Fibroblast of lung (primary cell): Measurements from ENCODE around the gene TNKS1BP1. TPM values are rescaled to one million over a fixed set of nuclear protein-coding genes. Genes with fewer than 3 reads are reported as not detected.

Source experiments
- DNase-seq, 2 donors: peaks; one replicate each; pipeline versions ENCODE4 v3.0.0 to v3.0.0-alpha.2; 2010; ENCODE audit warnings: low read depth in 2 of 2
- H2AFZ ChIP-seq: 2 replicates; pipeline ENCODE4 v1.5.1; 2012; ENCODE audit warnings: low read length, control low read depth, inconsistent platforms
- H3K27ac ChIP-seq: 2 replicates; pipeline ENCODE4 v1.5.1; 2011; ENCODE audit warnings: low read length, control low read depth; ENCODE audit not compliant: insufficient read depth
- H3K27me3 ChIP-seq: 2 replicates; pipeline ENCODE4 v1.5.1; 2011; ENCODE audit warnings: mild to moderate bottlenecking, low read length; ENCODE audit not compliant: control insufficient read depth, insufficient read depth
- H3K36me3 ChIP-seq: 2 replicates; pipeline ENCODE4 v1.5.1; 2011; ENCODE audit warnings: low read length; ENCODE audit not compliant: control insufficient read depth, insufficient read depth
- H3K4me1 ChIP-seq: 2 replicates; pipeline ENCODE4 v1.5.1; 2011; ENCODE audit warnings: low read length; ENCODE audit not compliant: control insufficient read depth, insufficient read depth; ENCODE audit errors: extremely low read depth
- H3K4me2 ChIP-seq: 2 replicates; pipeline ENCODE4 v1.5.1; 2011; ENCODE audit warnings: low read length, control low read depth; ENCODE audit not compliant: insufficient read depth; ENCODE audit errors: extremely low read depth
- H3K4me3 ChIP-seq, 4 experiments: fragments of 200-600 bp in 1 of 4; sonication (generic) in 1 of 4; replicated peaks in 1 of 4; 2 replicates each; pipeline ENCODE4 v1.5.1; 2011 to 2016; ENCODE audit warnings: low read length in 4 of 4, low read depth in 3 of 4, mild to moderate bottlenecking in 3 of 4, control low read depth in 2 of 4, inconsistent platforms in 1 of 4, mixed read lengths in 1 of 4; ENCODE audit not compliant: insufficient read depth in 1 of 4; ENCODE audit errors: control extremely low read depth in 1 of 4
- H3K79me2 ChIP-seq: 2 replicates; pipeline ENCODE4 v1.5.1; 2012; ENCODE audit warnings: mild to moderate bottlenecking, low read length, inconsistent platforms; ENCODE audit not compliant: control insufficient read depth, insufficient read depth
- H3K9ac ChIP-seq: 2 replicates; pipeline ENCODE4 v1.5.1; 2011; ENCODE audit warnings: mild to moderate bottlenecking, low read length, control low read depth; ENCODE audit not compliant: insufficient read depth
- H3K9me3 ChIP-seq: 2 replicates; pipeline ENCODE4 v1.5.1; 2012; ENCODE audit warnings: low read depth, low read length; ENCODE audit not compliant: control insufficient read depth, insufficient read depth
- H4K20me1 ChIP-seq: 2 replicates; pipeline ENCODE4 v1.5.1; 2011; ENCODE audit warnings: low read length; ENCODE audit not compliant: control insufficient read depth, insufficient read depth; ENCODE audit errors: extremely low read depth
- CTCF ChIP-seq, 2 donors: IDR thresholded peaks in 1 of 2; conservative IDR thresholded peaks in 1 of 2; 1 replicate in 1 of 2; 2 replicates in 1 of 2; pipeline ENCODE4 v1.5.1; 2011 to 2012; ENCODE audit warnings: low read length in 2 of 2, control low read depth in 1 of 2, inconsistent platforms in 1 of 2, low read depth in 1 of 2, mild to moderate bottlenecking in 1 of 2
- EZH2 ChIP-seq: IDR thresholded peaks from 2 replicates; pipeline ENCODE4 v1.5.1; 2012; ENCODE audit warnings: low read length, control low read depth, mild to moderate bottlenecking; ENCODE audit errors: missing control alignments
- polyA plus RNA-seq, 2 donors: library from polyadenylated mRNA; depleted of rRNA in 1 of 2; stranded (reverse) in 1 of 2; unstranded in 1 of 2; fragments of >200 nt; gene quantifications; 2 replicates each; pipeline ENCODE4 v1.2.1, GENCODE V29; 2011 to 2012; ENCODE audit warnings: missing spikeins in 1 of 2
- total RNA-seq: library from RNA; depleted of rRNA; stranded (reverse); fragments of >200 nt; gene quantifications from 2 replicates; pipeline ENCODE4 v1.2.1, GENCODE V29; 2014

The TNKS1BP1 gene
- total and polyA plus RNA-seq, 2 donors (not counting 1 experiment from before 2014, with no cell fraction given): 70.2 to 111 TPM

GRCh38 chr11:57305523-57305922, 19.2 kb downstream of the TNKS1BP1 start:
- Histone ChIP-seq H3K4me2 (no peak overlapping the region), H3K4me1 (peaks cover 21% of the 10 kb centered on the region), H3K9me3 (no peaks in the 10 kb centered on the region), H3K4me3 (no peak overlapping the region), H3K27ac (no peak overlapping the region), H4K20me1 (no peaks in the 10 kb centered on the region), H3K79me2 (peaks cover 66% of the 10 kb centered on the region), H3K27me3 (no peaks in the 10 kb centered on the region), H3K9ac (no peak overlapping the region), H3K36me3 (peaks cover 48% of the 10 kb centered on the region), H2AFZ (no peak overlapping the region)
- TF ChIP-seq CTCF (conservative IDR thresholded peaks at IDR 0.05 in 1 of 2, IDR thresholded peaks at IDR 0.05 in 1 of 2; ENCODE audit: low read depth in 1 of 2, low read length in 2 of 2) (no peak), EZH2 (no peak)
- no peak for DNase-seq

- Histone ChIP-seq H3K27ac (no peak overlapping the region), H3K4me1 (peaks cover 15% of the 10 kb centered on the region), H3K4me2 (no peak overlapping the region), H3K79me2 (peaks cover 51% of the 10 kb centered on the region), H3K27me3 (no peaks in the 10 kb centered on the region), H3K36me3 (peaks cover 50% of the 10 kb centered on the region), H2AFZ (no peak overlapping the region), H4K20me1 (no peaks in the 10 kb centered on the region), H3K4me3 (no peak overlapping the region), H3K9ac (no peak overlapping the region), H3K9me3 (no peaks in the 10 kb centered on the region)
- DNase-seq: peak; percentile 58 to 69
- TF ChIP-seq CTCF (conservative IDR thresholded peaks at IDR 0.05 in 1 of 2, IDR thresholded peaks at IDR 0.05 in 1 of 2; ENCODE audit: low read depth in 1 of 2, low read length in 2 of 2) (no peak), EZH2 (no peak)
These were observed 20.7 kb downstream of the TNKS1BP1 start for GRCh38 chr11:57303990-57304579.

- no peak overlapping the region for H3K9ac ChIP-seq
- H3K4me3 ChIP-seq: no peak overlapping the region
- no peak for TF ChIP-seq EZH2
- TF ChIP-seq CTCF (conservative IDR thresholded peaks at IDR 0.05 in 1 of 2, IDR thresholded peaks at IDR 0.05 in 1 of 2; ENCODE audit: low read depth in 1 of 2, low read length in 2 of 2): no peak
- no peak overlapping the region for H3K27ac ChIP-seq
- peaks cover 13% of the 10 kb centered on the region for H3K4me1 ChIP-seq
- no peak overlapping the region for H2AFZ ChIP-seq
- H3K4me2 ChIP-seq: no peak overlapping the region
- no peak for DNase-seq
- no peaks in the 10 kb centered on the region for H3K27me3 ChIP-seq
- no peaks in the 10 kb centered on the region for H3K9me3 ChIP-seq
- peaks cover 45% of the 10 kb centered on the region for H3K79me2 ChIP-seq
- H3K36me3 ChIP-seq: peaks cover 48% of the 10 kb centered on the region
- H4K20me1 ChIP-seq: no peaks in the 10 kb centered on the region
These were observed 21.3 kb downstream of the TNKS1BP1 start for GRCh38 chr11:57303280-57303989.
